Left renal cortex interstitium (tissue), 4 donors: ENCODE measurements around the gene SSPN. TPM values are rescaled to one million over a fixed set of nuclear protein-coding genes. Genes with fewer than 3 reads are reported as not detected.
"Not testable (repeated sequence)": the region's sequence is repeated elsewhere in the genome, so short reads cannot be mapped to it uniquely, and the experiment has no call there.

ENCODE experiments used
- DNase-seq, 4 donors: peaks; one replicate each; pipeline ENCODE4 v3.0.0-alpha.2; 2013; ENCODE audit warnings: low read depth in 4 of 4, low spot score in 2 of 4, missing footprints in 1 of 4
- polyA plus RNA-seq, 4 donors: library from polyadenylated mRNA; unstranded; fragments of 120-200 nt; gene quantifications; one replicate each; pipeline ENCODE4 v1.2.1, GENCODE V29; 2013; ENCODE audit not compliant: insufficient read length in 4 of 4

SSPN gene
- polyA plus RNA-seq, 4 donors, result 10.7 to 19.1 (median 13.9) TPM

GRCh38 chr12:26226122-26226521 is 30.7 kb downstream of the SSPN start:
- no peak for DNase-seq

- no peak for DNase-seq
These were observed 31.4 kb downstream of the SSPN start for GRCh38 chr12:26226629-26227360.

GRCh38 chr12:26227361-26227745 is 32.0 kb downstream of the SSPN start:
- no peak for DNase-seq

- DNase-seq, result no peak
These were observed 34.5 kb downstream of the SSPN start for GRCh38 chr12:26229910-26230309.

- DNase-seq, result no peak
These were observed 36.1 kb downstream of the SSPN start for GRCh38 chr12:26231470-26231869.

GRCh38 chr12:26231921-26232320 is 36.5 kb downstream of the SSPN start:
- no peak for DNase-seq

GRCh38 chr12:26233631-26234030 is 38.3 kb downstream of the SSPN start:
- DNase-seq, result no peak

- DNase-seq, result not testable (repeated sequence)
These were observed 40.1 kb downstream of the SSPN start for GRCh38 chr12:26235465-26235864.

GRCh38 chr12:26238341-26239121 is 43.2 kb downstream of the SSPN start:
- DNase-seq, result no peak

GRCh38 chr12:26239122-26239851 is 43.9 kb downstream of the SSPN start:
- no peak for DNase-seq

GRCh38 chr12:26239852-26240815 is 44.8 kb downstream of the SSPN start:
- no peak for DNase-seq

GRCh38 chr12:26241080-26241479 is 45.7 kb downstream of the SSPN start:
- DNase-seq, result no peak

- no peak for DNase-seq
These were observed 47.3 kb downstream of the SSPN start for GRCh38 chr12:26242683-26243082.

- DNase-seq, result no peak
These were observed 49.1 kb downstream of the SSPN start for GRCh38 chr12:26244503-26244902.

GRCh38 chr12:26245175-26245942 is 50.0 kb downstream of the SSPN start:
- DNase-seq, result no peak

GRCh38 chr12:26246483-26247164 is 51.3 kb downstream of the SSPN start:
- no peak for DNase-seq

GRCh38 chr12:26247873-26248272 is 52.5 kb downstream of the SSPN start:
- DNase-seq, result no peak

- DNase-seq, result no peak
These were observed 55.4 kb downstream of the SSPN start for GRCh38 chr12:26250801-26251200.

GRCh38 chr12:26251600-26251999 is 56.2 kb downstream of the SSPN start:
- no peak for DNase-seq
